Mesendoderm (in vitro differentiated cells): ENCODE data around the gene CLDN10.
"Not testable (repeated sequence)": the region's sequence is repeated elsewhere in the genome, so short reads cannot be mapped to it uniquely, and the experiment has no call there.

ENCODE experiments used
- DNase-seq: peaks from one replicate; pipeline ENCODE4 v3.0.0; 2013
- H2AK5ac ChIP-seq: 2 replicates; pipeline ENCODE4 v1.6.1; 2013; ENCODE audit warnings: low read length, inconsistent platforms
- H2BK120ac ChIP-seq: 2 replicates; pipeline ENCODE4 v1.6.1; 2013; ENCODE audit warnings: low read depth, mild to moderate bottlenecking, low read length, moderate library complexity, mixed read lengths
- H2BK15ac ChIP-seq: replicated peaks from 2 replicates; pipeline ENCODE4 v1.6.1; 2013; ENCODE audit warnings: low read depth, mild to moderate bottlenecking, moderate library complexity
- H2BK5ac ChIP-seq: 2 replicates; pipeline ENCODE4 v1.6.1; 2013; ENCODE audit warnings: low read length, inconsistent platforms
- H3K18ac ChIP-seq: 2 replicates; pipeline ENCODE4 v1.6.1; 2013; ENCODE audit warnings: mild to moderate bottlenecking, low read length, mixed read lengths
- H3K23ac ChIP-seq: one replicate; pipeline ENCODE4 v1.6.1; 2013; ENCODE audit warnings: low read length
- H3K27ac ChIP-seq: 2 replicates; pipeline ENCODE4 v1.5.1; 2013; ENCODE audit warnings: low read depth, mild to moderate bottlenecking, inconsistent platforms, low read length, moderate library complexity
- H3K27me3 ChIP-seq: 2 replicates; pipeline ENCODE4 v1.6.1; 2013; ENCODE audit warnings: low read length, control low read depth, mild to moderate bottlenecking, inconsistent platforms; ENCODE audit not compliant: insufficient read depth, poor library complexity
- H3K36me3 ChIP-seq: 2 replicates; pipeline ENCODE4 v1.6.1; 2013; ENCODE audit warnings: low read length, inconsistent platforms; ENCODE audit not compliant: control insufficient read depth, insufficient read depth
- H3K4ac ChIP-seq: one replicate; pipeline ENCODE4 v1.6.1; 2013; ENCODE audit warnings: low read depth, mild to moderate bottlenecking, low read length, moderate library complexity
- H3K4me1 ChIP-seq: 2 replicates; pipeline ENCODE4 v1.6.1; 2013; ENCODE audit warnings: low read depth, low read length, inconsistent platforms; ENCODE audit not compliant: control insufficient read depth
- H3K4me2 ChIP-seq: 2 replicates; pipeline ENCODE4 v1.6.1; 2013; ENCODE audit warnings: low read length
- H3K4me3 ChIP-seq: 2 replicates; pipeline ENCODE4 v1.5.1; 2013; ENCODE audit warnings: mild to moderate bottlenecking, low read length
- H3K56ac ChIP-seq: one replicate; pipeline ENCODE4 v1.6.1; 2013; ENCODE audit warnings: low read length
- H3K79me1 ChIP-seq: 2 replicates; pipeline ENCODE4 v1.6.1; 2013; ENCODE audit warnings: low read length, inconsistent platforms
- H3K79me2 ChIP-seq: 2 replicates; pipeline ENCODE4 v1.6.1; 2013; ENCODE audit warnings: mild to moderate bottlenecking, low read length; ENCODE audit not compliant: control insufficient read depth, insufficient read depth
- H3K9ac ChIP-seq: 2 replicates; pipeline ENCODE4 v1.6.1; 2013; ENCODE audit warnings: low read length, inconsistent platforms
- H4K5ac ChIP-seq: one replicate; pipeline ENCODE4 v1.6.1; 2013; ENCODE audit warnings: low read length
- H4K8ac ChIP-seq: one replicate; pipeline ENCODE4 v1.6.1; 2013; ENCODE audit warnings: low read depth, mild to moderate bottlenecking, control low read depth, low read length, moderate library complexity
- WGBS: extraction: QIAGEN DNeasy Blood & Tissue Kit; methylation state at CpG from one replicate; pipeline ENCODE4 v1.1.7; 2013; ENCODE audit warnings: low lambda C conversion rate, missing lambda C conversion rate; ENCODE audit not compliant: insufficient coverage; ENCODE audit errors: extremely low coverage; 5-methylcytosine and 5-hydroxymethylcytosine counted together

CLDN10 gene

DNA sequence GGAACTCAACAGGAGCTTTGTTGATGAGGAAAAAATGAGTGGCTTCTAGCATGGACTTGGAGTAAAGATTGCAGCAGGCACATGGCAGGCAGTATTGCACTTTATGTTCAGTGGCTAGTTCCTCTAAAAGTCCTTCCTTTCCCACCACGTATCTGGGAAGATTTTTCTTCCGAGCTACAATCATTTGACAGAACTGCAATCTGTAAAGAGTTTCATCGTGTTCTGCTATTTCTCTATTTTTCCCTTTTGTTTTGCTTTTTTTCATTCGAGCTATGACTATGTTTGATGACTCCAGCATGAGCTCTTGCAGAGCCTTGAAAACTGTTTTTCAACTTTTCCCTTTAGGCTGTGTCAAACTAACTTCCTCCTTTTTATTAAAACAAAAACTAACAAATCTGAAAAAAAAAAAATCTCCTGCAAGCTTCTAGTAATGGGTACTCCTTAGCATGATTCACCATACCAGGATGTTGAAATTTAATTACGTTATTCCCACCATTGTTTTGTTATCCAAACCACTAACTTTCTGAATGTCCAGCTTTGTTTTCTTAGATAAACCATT, 12.3 kb downstream of the CLDN10 start:
- Histone ChIP-seq H3K9ac (no peak overlapping the region), H2BK120ac (no peak overlapping the region), H2BK15ac (no peak overlapping the region), H3K27me3 (no peaks in the 10 kb centered on the region), H3K23ac (no peak overlapping the region), H3K4ac (no peak overlapping the region), H3K79me1 (no peaks in the 10 kb centered on the region), H2AK5ac (no peak overlapping the region), H2BK5ac (no peak overlapping the region), H3K27ac (no peak overlapping the region), H3K4me3 (no peak overlapping the region), H3K4me2 (no peak overlapping the region), H3K4me1 (no peaks in the 10 kb centered on the region), H3K79me2 (no peaks in the 10 kb centered on the region), H3K36me3 (no peaks in the 10 kb centered on the region), H4K8ac (no peak overlapping the region), H3K56ac (no peak overlapping the region), H4K5ac (no peak overlapping the region), H3K18ac (no peak overlapping the region)
- DNase-seq = no peak
- no CpG with 5 or more reads among the region's 5 CpGs for WGBS

DNA sequence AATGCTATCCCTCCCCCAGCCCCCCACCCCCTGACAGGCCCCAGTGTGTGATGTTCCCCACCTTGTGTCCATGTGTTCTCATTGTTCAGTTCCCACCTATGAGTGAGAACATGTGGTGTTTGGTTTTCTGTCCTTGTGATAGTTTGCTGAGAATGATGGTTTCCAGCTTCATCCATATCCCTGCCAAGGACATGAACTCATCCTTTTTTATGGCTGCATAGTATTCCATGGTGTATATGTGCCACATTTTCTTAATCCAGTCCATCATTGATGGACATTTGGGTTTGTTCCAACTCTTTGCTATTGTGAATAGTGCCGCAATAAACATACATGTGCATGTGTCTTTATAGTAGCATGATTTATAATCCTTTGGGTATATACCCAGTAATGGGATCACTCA, 13.2 kb downstream of the CLDN10 start:
- H3K4me2 ChIP-seq, H2BK15ac ChIP-seq, H3K27me3 ChIP-seq, H3K4me3 ChIP-seq, H3K9ac ChIP-seq, H3K36me3 ChIP-seq, H4K5ac ChIP-seq, H3K4ac ChIP-seq, H2AK5ac ChIP-seq, H3K4me1 ChIP-seq, H3K27ac ChIP-seq, H3K79me2 ChIP-seq, H3K56ac ChIP-seq, H2BK120ac ChIP-seq, H3K23ac ChIP-seq, H2BK5ac ChIP-seq, H3K18ac ChIP-seq, H4K8ac ChIP-seq, DNase-seq, H3K79me1 ChIP-seq: not testable (repeated sequence)
- no CpG with 5 or more reads among the region's 1 CpG for WGBS

DNA sequence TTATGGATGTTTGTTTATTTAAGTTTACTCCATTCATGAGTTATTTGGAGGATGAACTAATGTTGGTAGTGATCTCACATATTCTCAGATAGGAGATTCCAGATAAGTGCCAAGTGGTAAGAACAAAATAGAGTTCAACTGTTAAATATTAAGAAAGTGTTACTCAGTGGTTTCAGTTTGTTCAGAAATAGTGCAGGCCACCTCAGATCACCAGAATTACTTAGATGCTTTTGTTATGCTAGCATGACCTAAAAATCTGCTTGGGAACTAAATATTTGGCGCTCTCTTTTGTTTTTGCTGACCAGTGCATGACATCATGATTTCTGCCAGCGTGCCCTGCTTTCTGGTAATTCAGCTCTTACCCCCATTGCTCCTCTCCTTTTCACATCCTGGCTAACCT, 15.6 kb downstream of the CLDN10 start:
- WGBS = no CpG with 5 or more reads among the region's 2 CpGs
- Histone ChIP-seq H4K5ac (no peak overlapping the region), H4K8ac (no peak overlapping the region), H2AK5ac (no peak overlapping the region), H3K18ac (no peak overlapping the region), H3K4me1 (no peaks in the 10 kb centered on the region), H3K27ac (no peak overlapping the region), H3K4me3 (no peak overlapping the region), H3K9ac (no peak overlapping the region), H2BK15ac (no peak overlapping the region), H3K27me3 (no peaks in the 10 kb centered on the region), H3K79me2 (no peaks in the 10 kb centered on the region), H3K23ac (no peak overlapping the region), H3K79me1 (no peaks in the 10 kb centered on the region), H2BK120ac (no peak overlapping the region), H2BK5ac (no peak overlapping the region), H3K4ac (no peak overlapping the region), H3K36me3 (no peaks in the 10 kb centered on the region), H3K4me2 (no peak overlapping the region), H3K56ac (no peak overlapping the region)
- DNase-seq = no peak

DNA sequence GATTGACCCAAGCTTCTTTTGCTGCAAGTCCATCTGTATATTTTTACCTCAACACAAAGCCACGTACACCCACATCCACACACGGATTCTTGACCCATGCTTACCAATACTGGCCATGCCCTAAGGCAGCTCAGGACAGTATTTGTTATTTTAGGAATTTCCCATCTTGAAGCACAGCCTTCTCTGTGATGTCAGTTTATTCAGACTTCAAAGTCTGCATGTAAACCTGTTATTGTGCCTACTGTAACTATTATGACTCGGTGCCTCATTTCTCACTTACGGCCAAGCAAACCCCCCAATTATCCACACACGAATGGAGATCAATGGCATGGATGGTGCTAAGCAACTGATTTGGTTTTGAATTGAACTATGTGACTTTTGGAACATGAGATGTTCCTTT, 17.5 kb downstream of the CLDN10 start:
- H3K36me3 ChIP-seq = no peaks in the 10 kb centered on the region
- no CpG with 5 or more reads among the region's 5 CpGs for WGBS

DNA sequence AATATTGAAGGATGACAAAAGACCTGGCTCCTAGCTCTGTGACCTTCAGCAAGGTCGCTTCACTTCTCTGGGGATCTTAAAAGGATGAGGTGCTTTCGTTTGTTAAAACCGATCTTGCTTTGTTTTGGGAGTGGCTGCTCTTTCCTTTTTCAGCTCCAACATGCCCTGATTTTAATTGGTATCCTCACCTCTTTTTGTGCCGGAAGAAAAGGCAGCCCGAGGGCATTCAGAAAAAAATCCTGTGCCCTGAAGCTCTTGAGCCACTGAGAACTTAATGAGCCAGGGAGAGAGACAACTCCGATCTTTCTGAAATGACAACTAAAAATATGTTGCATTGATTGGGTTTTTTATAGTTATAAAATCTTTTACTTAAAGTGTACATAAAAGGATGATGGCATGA, 19.4 kb downstream of the CLDN10 start:
- H2BK15ac ChIP-seq = no peak overlapping the region
- no peaks in the 10 kb centered on the region for H3K79me2 ChIP-seq
- no peak overlapping the region for H3K4ac ChIP-seq
- no peak overlapping the region for H2AK5ac ChIP-seq
- DNase-seq = peak; percentile 12
- H3K4me2 ChIP-seq = no peak overlapping the region
- no peak overlapping the region for H3K56ac ChIP-seq
- H3K27ac ChIP-seq = no peak overlapping the region
- no peak overlapping the region for H3K23ac ChIP-seq
- H2BK120ac ChIP-seq = no peak overlapping the region
- no peak overlapping the region for H2BK5ac ChIP-seq
- H4K5ac ChIP-seq = no peak overlapping the region
- H3K18ac ChIP-seq = no peak overlapping the region
- H3K9ac ChIP-seq = no peak overlapping the region
- no peak overlapping the region for H4K8ac ChIP-seq
- no peak overlapping the region for H3K4me3 ChIP-seq
- H3K4me1 ChIP-seq = no peaks in the 10 kb centered on the region
- no peaks in the 10 kb centered on the region for H3K27me3 ChIP-seq
- no peaks in the 10 kb centered on the region for H3K79me1 ChIP-seq
- WGBS = no CpG with 5 or more reads among the region's 6 CpGs
- H3K36me3 ChIP-seq = no peaks in the 10 kb centered on the region

More for the DNA sequence above, 17.5 kb downstream of the CLDN10 start:
- H4K8ac ChIP-seq = no peak overlapping the region
- no peak overlapping the region for H3K4me3 ChIP-seq
- H3K4ac ChIP-seq = no peak overlapping the region
- H3K27ac ChIP-seq = no peak overlapping the region
- no peaks in the 10 kb centered on the region for H3K79me2 ChIP-seq
- no peak overlapping the region for H2BK5ac ChIP-seq
- H3K56ac ChIP-seq = no peak overlapping the region
- H2AK5ac ChIP-seq = no peak overlapping the region
- no peaks in the 10 kb centered on the region for H3K27me3 ChIP-seq
- H3K4me1 ChIP-seq = no peaks in the 10 kb centered on the region
- no peak overlapping the region for H2BK15ac ChIP-seq
- no peak overlapping the region for H4K5ac ChIP-seq
- no peak overlapping the region for H3K23ac ChIP-seq
- no peak overlapping the region for H3K18ac ChIP-seq
- no peaks in the 10 kb centered on the region for H3K79me1 ChIP-seq
- H3K4me2 ChIP-seq = no peak overlapping the region
- H2BK120ac ChIP-seq = no peak overlapping the region
- no peak overlapping the region for H3K9ac ChIP-seq
- no peak for DNase-seq

DNA sequence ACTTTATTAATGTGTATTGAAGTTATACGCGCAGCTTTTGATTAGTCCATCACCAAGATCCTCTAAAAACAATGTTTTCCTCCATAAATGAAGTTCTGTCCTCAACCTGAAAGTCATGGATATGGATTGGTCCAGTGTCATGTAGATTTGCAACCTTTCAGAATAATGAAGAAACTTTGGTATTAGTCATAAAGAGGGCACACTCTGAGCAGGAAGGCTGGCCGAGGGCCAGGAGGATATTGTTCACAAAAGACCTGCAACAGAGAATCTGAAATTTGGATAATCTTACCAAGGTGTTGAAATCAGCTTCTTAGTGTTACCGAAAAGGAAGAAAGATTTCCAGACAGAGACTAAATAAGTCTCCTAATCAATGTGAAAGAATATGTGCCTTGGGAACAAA, 20.7 kb downstream of the CLDN10 start:
- no peak overlapping the region for H2BK15ac ChIP-seq
- H2BK120ac ChIP-seq = no peak overlapping the region
- no peak overlapping the region for H4K5ac ChIP-seq
- H4K8ac ChIP-seq = no peak overlapping the region
- H2AK5ac ChIP-seq = no peak overlapping the region
- H3K27ac ChIP-seq = no peak overlapping the region
- no peaks in the 10 kb centered on the region for H3K27me3 ChIP-seq
- H3K36me3 ChIP-seq = no peaks in the 10 kb centered on the region
- H3K79me2 ChIP-seq = no peaks in the 10 kb centered on the region
- no peak overlapping the region for H3K4me3 ChIP-seq
- H3K79me1 ChIP-seq = no peaks in the 10 kb centered on the region
- H2BK5ac ChIP-seq = no peak overlapping the region
- no peak overlapping the region for H3K18ac ChIP-seq
- no peak for DNase-seq
- H3K4me1 ChIP-seq = no peaks in the 10 kb centered on the region
- H3K4ac ChIP-seq = no peak overlapping the region
- no CpG with 5 or more reads among the region's 4 CpGs for WGBS
- no peak overlapping the region for H3K56ac ChIP-seq
- H3K4me2 ChIP-seq = no peak overlapping the region
- no peak overlapping the region for H3K9ac ChIP-seq
- no peak overlapping the region for H3K23ac ChIP-seq
